WI38 (cell line): ENCODE results near the gene ADGRV1.
"Not testable (repeated sequence)": the region's sequence is repeated elsewhere in the genome, so short reads cannot be mapped to it uniquely, and the experiment has no call there.

Source experiments
- H3K4me3 ChIP-seq: 2 replicates; pipeline ENCODE4 v1.5.1; 2011; ENCODE audit warnings: low read depth, mild to moderate bottlenecking, control low read depth, low read length
- TF ChIP-seq, protein P1 (sequence below): IDR thresholded peaks from 2 replicates; pipeline ENCODE4 v1.5.1; 2012; ENCODE audit warnings: low read depth, mild to moderate bottlenecking, control low read depth, low read length

The ADGRV1 gene

DNA sequence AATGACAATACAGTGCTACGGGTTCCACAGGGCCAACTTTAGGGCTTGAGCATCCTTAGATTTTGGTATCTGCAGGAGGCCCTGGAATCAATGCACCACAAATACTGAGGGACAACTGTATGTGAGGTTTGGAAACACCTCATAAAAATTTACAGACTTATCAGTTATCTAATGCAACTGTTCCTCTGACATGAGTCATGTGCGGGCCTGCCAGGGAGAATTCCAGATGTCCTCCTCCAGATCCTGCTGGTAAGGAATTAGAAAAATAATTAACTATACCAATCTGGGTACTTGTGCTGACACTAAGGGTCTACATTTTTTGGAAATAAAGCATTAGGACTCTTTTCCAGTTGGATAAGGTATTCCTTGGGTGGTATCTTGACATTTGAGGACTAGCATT, 491.2 kb downstream of the ADGRV1 start:
- TF ChIP-seq, protein P1, sequence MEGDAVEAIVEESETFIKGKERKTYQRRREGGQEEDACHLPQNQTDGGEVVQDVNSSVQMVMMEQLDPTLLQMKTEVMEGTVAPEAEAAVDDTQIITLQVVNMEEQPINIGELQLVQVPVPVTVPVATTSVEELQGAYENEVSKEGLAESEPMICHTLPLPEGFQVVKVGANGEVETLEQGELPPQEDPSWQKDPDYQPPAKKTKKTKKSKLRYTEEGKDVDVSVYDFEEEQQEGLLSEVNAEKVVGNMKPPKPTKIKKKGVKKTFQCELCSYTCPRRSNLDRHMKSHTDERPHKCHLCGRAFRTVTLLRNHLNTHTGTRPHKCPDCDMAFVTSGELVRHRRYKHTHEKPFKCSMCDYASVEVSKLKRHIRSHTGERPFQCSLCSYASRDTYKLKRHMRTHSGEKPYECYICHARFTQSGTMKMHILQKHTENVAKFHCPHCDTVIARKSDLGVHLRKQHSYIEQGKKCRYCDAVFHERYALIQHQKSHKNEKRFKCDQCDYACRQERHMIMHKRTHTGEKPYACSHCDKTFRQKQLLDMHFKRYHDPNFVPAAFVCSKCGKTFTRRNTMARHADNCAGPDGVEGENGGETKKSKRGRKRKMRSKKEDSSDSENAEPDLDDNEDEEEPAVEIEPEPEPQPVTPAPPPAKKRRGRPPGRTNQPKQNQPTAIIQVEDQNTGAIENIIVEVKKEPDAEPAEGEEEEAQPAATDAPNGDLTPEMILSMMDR, result no peak
- no peak overlapping the region for H3K4me3 ChIP-seq

DNA sequence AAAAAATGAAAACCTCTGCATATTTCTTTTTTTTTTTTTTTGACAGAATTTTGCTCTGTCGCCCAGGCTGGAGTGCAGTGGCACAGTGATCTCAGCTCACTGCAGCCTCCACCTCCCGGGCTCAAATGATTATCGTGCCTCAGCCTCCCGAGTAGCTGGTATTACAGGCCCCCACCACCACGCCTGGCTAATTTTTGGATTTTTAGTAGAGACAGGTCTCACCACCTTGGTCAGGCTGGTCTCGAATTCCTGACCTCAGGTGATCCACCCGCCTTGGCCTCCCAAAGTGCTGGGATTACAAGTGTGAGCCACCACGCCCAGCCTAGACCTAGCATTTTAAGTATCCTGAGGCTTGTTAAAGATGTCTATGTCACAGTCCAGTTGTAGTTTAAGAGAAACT, 493.8 kb downstream of the ADGRV1 start:
- H3K4me3 ChIP-seq, result not testable (repeated sequence)

DNA sequence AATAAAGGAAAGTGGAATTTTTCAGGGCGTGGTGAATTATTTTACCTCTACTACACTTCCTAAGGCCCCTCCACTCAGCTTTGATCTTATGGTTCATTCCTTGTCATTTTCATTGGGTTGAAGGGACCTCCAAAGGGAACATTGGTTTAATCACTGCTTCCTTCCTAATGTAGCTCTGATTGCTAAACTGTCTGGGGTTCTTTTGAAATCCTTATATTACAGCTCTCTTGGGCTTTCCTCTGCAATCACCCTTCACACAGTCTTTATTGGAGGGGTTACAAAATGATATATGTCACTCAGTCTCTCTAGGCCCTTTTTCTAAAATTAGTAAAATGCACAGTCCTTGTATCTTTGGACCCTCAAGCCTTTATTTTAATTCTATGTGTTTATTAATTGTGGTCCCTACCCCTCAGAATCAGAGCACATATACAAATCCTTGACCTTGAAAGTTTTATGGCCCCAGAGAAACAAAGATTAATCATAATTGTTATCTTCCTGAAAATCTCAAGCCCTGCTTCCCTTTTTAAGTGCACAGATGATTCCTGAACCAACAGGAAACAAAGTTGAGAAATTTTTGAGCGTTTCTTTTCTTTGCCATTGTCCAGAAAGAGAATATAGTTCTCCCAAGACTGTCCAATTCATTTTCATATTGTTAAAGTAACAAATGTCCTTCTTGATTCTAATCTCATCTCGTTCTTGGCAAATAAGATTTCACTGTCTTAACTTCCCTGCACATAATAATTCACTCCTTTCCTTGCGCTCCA, 494.6 kb downstream of the ADGRV1 start:
- no peak overlapping the region for H3K4me3 ChIP-seq
- TF ChIP-seq, protein P1, result no peak

DNA sequence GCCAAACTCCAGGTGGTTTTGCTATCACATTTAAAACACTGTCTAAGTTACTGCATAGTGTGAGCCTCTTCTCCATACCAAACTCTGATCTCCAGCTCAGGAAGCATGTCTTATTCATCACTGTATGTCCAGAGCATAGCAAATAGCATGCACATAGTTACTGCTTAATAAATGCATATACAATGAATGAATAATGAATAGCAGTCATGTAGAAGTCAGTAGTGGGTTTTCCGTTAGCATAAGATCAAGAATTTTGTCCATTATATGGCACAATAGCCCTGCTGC, 495.1 kb downstream of the ADGRV1 start:
- H3K4me3 ChIP-seq, result no peak overlapping the region
- TF ChIP-seq, protein P1, result no peak

DNA sequence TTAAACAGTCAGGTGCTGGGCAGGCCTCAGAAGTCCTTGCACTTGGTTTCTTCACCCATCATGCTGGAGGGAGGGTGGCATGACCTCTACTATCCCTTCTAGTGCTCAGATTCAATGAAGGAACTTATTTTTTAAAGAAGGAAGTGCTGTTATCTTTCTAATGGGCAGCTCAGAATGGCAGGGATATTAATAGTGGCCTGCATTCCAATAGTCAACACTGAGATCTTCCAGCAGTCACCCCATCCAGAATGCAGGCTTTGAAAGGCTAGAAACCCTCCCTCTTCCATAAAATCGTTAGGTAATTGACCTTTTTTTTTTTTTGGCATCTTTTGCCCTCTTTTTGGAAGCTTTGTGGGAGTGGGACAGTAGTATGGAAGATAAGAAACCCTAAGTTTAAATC, 499.6 kb downstream of the ADGRV1 start:
- TF ChIP-seq, protein P1, result no peak
- H3K4me3 ChIP-seq, result no peak overlapping the region

DNA sequence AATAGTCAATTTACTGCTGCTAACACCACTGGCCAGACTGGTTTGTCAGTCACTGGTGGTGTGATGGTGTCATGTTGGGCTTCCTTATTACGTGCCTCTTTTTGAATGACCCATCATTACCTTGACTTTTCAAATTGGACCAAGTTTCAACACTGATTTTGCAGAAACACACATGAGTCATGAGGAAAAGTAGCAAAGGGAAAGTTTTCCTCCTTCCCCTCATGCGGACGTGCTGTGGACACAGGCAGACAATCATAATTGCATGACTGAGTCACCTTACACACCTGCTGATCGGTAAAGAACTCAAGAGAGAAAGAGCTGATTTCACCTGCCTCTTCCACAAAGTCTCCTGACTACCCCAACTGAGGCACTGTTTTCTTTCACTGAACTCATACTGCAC, 500.0 kb downstream of the ADGRV1 start:
- TF ChIP-seq, protein P1, result no peak
- H3K4me3 ChIP-seq, result no peak overlapping the region

DNA sequence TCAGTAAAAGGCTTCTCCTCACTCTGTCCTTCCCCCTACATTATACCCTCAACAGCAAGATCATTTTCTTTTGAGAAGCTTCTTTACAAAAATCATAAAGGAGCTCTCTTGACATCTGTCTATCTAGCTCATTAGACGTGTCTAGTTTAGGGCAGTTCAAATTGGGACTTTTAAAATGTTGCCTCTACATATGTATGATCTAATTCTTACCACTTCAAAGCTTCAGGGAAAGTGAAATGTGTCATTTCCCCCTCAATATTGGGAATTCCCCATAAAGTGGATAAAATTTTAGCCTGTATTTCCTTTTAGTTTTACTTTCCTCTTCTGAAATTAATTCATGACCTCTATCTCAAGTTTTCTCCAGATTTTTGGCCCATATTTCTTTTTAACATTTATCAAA, 500.8 kb downstream of the ADGRV1 start:
- TF ChIP-seq, protein P1, result no peak

DNA sequence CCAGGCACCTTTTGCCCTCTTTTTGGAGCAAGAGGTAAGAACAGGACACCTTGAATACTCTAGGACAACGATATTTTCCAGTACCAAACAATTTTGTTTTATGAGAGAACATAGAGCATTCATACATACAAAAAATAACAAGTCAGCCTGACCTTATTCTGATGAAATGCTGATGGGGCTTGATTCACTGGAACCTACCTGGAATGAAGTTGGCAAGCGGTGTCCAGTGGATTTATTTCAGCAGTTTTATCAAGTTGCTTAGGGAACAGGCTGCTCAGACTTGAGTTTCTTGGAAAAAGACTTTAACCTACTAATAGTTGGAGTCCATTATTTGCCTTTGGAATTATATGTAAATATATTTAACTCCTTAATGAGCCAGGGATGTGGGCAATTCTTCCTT, 502.5 kb downstream of the ADGRV1 start:
- H3K4me3 ChIP-seq, result no peak overlapping the region
- TF ChIP-seq, protein P1, result no peak

More for the DNA sequence above, 500.8 kb downstream of the ADGRV1 start:
- no peak overlapping the region for H3K4me3 ChIP-seq
